ENCODE measurements around the gene KRTAP1-3.
"Not testable (repeated sequence)": the region's sequence is repeated elsewhere in the genome, so short reads cannot be mapped to it uniquely, and the experiment has no call there.

The KRTAP1-3 gene

DNA sequence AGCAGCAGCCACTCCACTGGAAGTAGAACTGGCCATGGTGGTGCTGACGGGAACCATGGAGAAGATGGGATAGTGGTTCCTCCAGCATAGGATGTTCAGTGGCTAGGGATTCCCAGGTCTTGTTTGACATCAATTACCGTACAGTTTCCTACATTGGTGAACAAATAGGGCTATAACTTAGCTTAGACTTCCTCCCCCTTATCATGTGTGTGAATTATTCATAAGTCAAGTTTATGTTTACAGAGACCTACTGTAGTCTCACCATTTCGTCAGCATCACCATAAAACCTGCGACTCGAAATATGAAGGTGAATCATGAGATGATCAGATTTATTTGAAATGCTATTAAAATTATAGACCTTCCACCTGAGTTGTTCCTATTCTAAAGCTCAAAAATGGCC lies 24.1 kb upstream of the KRTAP1-3 start:
- H3K9ac ChIP-seq (ENCODE audit: low read length): no peak overlapping the region

DNA sequence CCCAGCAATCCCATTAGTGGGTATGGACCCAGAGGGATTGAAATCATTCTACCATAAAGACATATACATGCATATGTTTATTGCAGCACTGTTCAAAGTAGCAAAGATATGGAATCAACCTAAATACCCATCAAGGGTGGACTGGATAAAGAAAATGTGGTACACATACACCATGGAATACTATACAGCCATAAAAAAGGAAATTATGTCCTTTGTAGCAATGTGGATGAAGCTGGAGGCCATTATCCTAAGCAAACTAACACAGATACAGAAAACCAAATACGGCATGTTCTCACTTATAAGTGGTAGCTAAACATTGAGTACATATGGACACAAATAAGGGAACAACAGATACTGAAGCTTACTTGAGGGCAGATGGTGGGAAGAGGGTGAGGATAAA lies 22.9 kb upstream of the KRTAP1-3 start:
- no peak overlapping the region for H3K23ac ChIP-seq (ENCODE audit: low read length)
- H2BK5ac ChIP-seq (ENCODE audit: low read depth, low read length, poor library complexity): no peak overlapping the region
- no peak overlapping the region for H3K4me3 ChIP-seq (ENCODE audit: low read depth, low read length)
- H2AK5ac ChIP-seq (ENCODE audit: low read length): no peak overlapping the region
- no peak overlapping the region for H2AFZ ChIP-seq (ENCODE audit: insufficient read depth, low read length, poor library complexity)
- H4K8ac ChIP-seq (ENCODE audit: low read depth, low read length): no peak overlapping the region
- no peak overlapping the region for H2BK120ac ChIP-seq (ENCODE audit: insufficient read depth, low read length, poor library complexity)
- H3K18ac ChIP-seq (ENCODE audit: low read length): no peak overlapping the region
- H3K79me2 ChIP-seq (ENCODE audit: control insufficient read depth, insufficient read depth, low read length, poor library complexity): no peaks in the 10 kb centered on the region
- DNase-seq: no peak
- no peak overlapping the region for H4K12ac ChIP-seq (ENCODE audit: low read depth, low read length)
- no peak overlapping the region for H3K14ac ChIP-seq (ENCODE audit: low read length)
- peaks cover 3 to 6% of the 10 kb centered on the region in 2 experiments for H3K4me1 ChIP-seq (ENCODE audit: control insufficient read depth in 1 of 2, insufficient read depth in 2 of 2, low read length in 2 of 2)
- no peaks in the 10 kb centered on the region for H3K79me1 ChIP-seq (ENCODE audit: low read length)
- H3K4ac ChIP-seq (ENCODE audit: low read depth, low read length): no peak overlapping the region
- WGBS (ENCODE audit: extremely low coverage, insufficient coverage, insufficient read length): no CpG with 5 or more reads among the region's 1 CpG
- no peaks in the 10 kb centered on the region for H3K36me3 ChIP-seq (ENCODE audit: control insufficient read depth in 1 of 2, insufficient read depth in 2 of 2, low read length in 2 of 2)
- no peak overlapping the region for H3K4me2 ChIP-seq (ENCODE audit: low read length)
- no peak overlapping the region for H3K27ac ChIP-seq (ENCODE audit: low read depth, low read length)
- H3K27me3 ChIP-seq (ENCODE audit: insufficient read depth, low read length): no peaks in the 10 kb centered on the region
- H2BK12ac ChIP-seq (ENCODE audit: low read length): no peak overlapping the region
- H3K9ac ChIP-seq (ENCODE audit: low read length): no peak overlapping the region
- H3K9me3 ChIP-seq (ENCODE audit: insufficient read depth, low read depth, low read length): no peaks in the 10 kb centered on the region
- H4K91ac ChIP-seq (ENCODE audit: low read depth, low read length): no peak overlapping the region

More for the DNA sequence above, 24.1 kb upstream of the KRTAP1-3 start:
- Histone ChIP-seq H3K18ac (ENCODE audit: low read length) (no peak overlapping the region), H2BK12ac (ENCODE audit: low read length) (no peak overlapping the region), H3K27ac (ENCODE audit: low read depth, low read length) (no peak overlapping the region), H3K27me3 (ENCODE audit: insufficient read depth, low read length) (no peaks in the 10 kb centered on the region), H2BK120ac (ENCODE audit: insufficient read depth, low read length, poor library complexity) (no peak overlapping the region), H2AK5ac (ENCODE audit: low read length) (no peak overlapping the region), H2AFZ (ENCODE audit: insufficient read depth, low read length, poor library complexity) (no peak overlapping the region), H3K4me1 (ENCODE audit: control insufficient read depth in 1 of 2, insufficient read depth in 2 of 2, low read length in 2 of 2) (peaks cover 3 to 6% of the 10 kb centered on the region in 2 experiments), H3K4me3 (ENCODE audit: low read depth, low read length) (no peak overlapping the region), H3K14ac (ENCODE audit: low read length) (no peak overlapping the region), H3K9me3 (ENCODE audit: insufficient read depth, low read depth, low read length) (no peaks in the 10 kb centered on the region), H3K79me2 (ENCODE audit: control insufficient read depth, insufficient read depth, low read length, poor library complexity) (no peaks in the 10 kb centered on the region), H4K8ac (ENCODE audit: low read depth, low read length) (no peak overlapping the region), H3K23ac (ENCODE audit: low read length) (no peak overlapping the region), H3K36me3 (ENCODE audit: control insufficient read depth in 1 of 2, insufficient read depth in 2 of 2, low read length in 2 of 2) (no peaks in the 10 kb centered on the region), H3K4me2 (ENCODE audit: low read length) (no peak overlapping the region), H4K12ac (ENCODE audit: low read depth, low read length) (no peak overlapping the region), H3K4ac (ENCODE audit: low read depth, low read length) (no peak overlapping the region), H2BK5ac (ENCODE audit: low read depth, low read length, poor library complexity) (no peak overlapping the region), H4K91ac (ENCODE audit: low read depth, low read length) (no peak overlapping the region), H3K79me1 (ENCODE audit: low read length) (no peaks in the 10 kb centered on the region)
- DNase-seq: no peak
- no CpG with 5 or more reads among the region's 5 CpGs for WGBS (ENCODE audit: extremely low coverage, insufficient coverage, insufficient read length)

DNA sequence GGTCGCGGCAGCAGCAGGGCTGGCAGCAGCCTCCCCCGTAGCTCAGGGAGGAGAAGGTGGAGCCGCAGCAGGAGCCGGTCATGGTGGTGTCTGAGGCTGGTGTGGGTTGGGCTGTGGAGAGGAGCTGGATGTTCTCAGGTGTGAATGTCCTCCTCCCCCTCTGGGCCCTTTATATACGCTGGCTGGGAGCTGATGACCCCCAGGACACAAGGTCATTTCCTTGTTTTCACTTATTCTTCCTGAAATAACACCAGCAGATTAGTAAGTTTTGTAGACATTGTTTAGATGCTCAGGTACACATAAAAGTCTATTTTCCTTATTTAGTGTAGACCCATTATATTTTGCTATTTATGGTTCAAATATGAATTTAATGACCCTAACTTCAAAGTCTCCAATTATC lies 20.5 kb upstream of the KRTAP1-3 start, which contains the start of gene KRTAP2-2:
Gene KRTAP2-2, minus strand, starts transcription at position 101 of the 400 bp plus-strand sequence. Its CDS starts 19 bp downstream, at position 82.
- H3K36me3 ChIP-seq (ENCODE audit: control insufficient read depth in 1 of 2, insufficient read depth in 2 of 2, low read length in 2 of 2): not testable (repeated sequence)
- no CpG with 5 or more reads among the region's 6 CpGs for WGBS (ENCODE audit: extremely low coverage, insufficient coverage, insufficient read length)

DNA sequence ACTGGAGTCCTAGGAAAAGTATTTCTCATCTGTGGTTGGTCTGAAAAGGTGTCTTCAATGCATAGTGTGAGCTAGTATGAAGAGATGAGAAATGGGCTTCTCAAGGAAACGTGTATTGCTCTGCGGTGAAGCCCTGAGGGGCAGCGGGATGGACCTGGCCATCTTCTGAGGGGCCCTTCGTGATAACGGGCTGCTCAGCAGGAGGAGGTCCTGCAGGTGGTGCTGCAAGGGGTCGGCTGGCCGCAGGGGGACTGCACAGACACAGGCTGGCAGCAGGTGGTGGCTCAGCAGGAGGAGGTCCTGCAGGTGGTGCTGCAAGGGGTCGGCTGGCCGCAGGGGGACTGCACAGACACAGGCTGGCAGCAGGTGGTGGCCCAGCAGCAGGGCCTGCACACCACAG lies 19.9 kb upstream of the KRTAP1-3 start:
- WGBS (ENCODE audit: extremely low coverage, insufficient coverage, insufficient read length): no CpG with 5 or more reads among the region's 9 CpGs
- H4K91ac ChIP-seq (ENCODE audit: low read depth, low read length); H3K36me3 ChIP-seq (ENCODE audit: control insufficient read depth in 1 of 2, insufficient read depth in 2 of 2, low read length in 2 of 2); H2AFZ ChIP-seq (ENCODE audit: insufficient read depth, low read length, poor library complexity); H3K27ac ChIP-seq (ENCODE audit: low read depth, low read length); H3K9ac ChIP-seq (ENCODE audit: low read length); H3K79me2 ChIP-seq (ENCODE audit: control insufficient read depth, insufficient read depth, low read length, poor library complexity); H3K4me2 ChIP-seq (ENCODE audit: low read length); H2AK5ac ChIP-seq (ENCODE audit: low read length); H2BK12ac ChIP-seq (ENCODE audit: low read length); H3K23ac ChIP-seq (ENCODE audit: low read length); H3K79me1 ChIP-seq (ENCODE audit: low read length); H2BK5ac ChIP-seq (ENCODE audit: low read depth, low read length, poor library complexity); H2BK120ac ChIP-seq (ENCODE audit: insufficient read depth, low read length, poor library complexity); H3K14ac ChIP-seq (ENCODE audit: low read length); H3K4me1 ChIP-seq (ENCODE audit: control insufficient read depth in 1 of 2, insufficient read depth in 2 of 2, low read length in 2 of 2); H4K12ac ChIP-seq (ENCODE audit: low read depth, low read length); H3K27me3 ChIP-seq (ENCODE audit: insufficient read depth, low read length); DNase-seq; H3K4ac ChIP-seq (ENCODE audit: low read depth, low read length); H4K8ac ChIP-seq (ENCODE audit: low read depth, low read length); H3K9me3 ChIP-seq (ENCODE audit: insufficient read depth, low read depth, low read length); H3K4me3 ChIP-seq (ENCODE audit: low read depth, low read length); H3K18ac ChIP-seq (ENCODE audit: low read length): not testable (repeated sequence)

More for the DNA sequence above, 20.5 kb upstream of the KRTAP1-3 start, which contains the start of gene KRTAP2-2:
- not testable (repeated sequence) for H3K27ac ChIP-seq (ENCODE audit: low read depth, low read length); H3K4me3 ChIP-seq (ENCODE audit: low read depth, low read length); H4K91ac ChIP-seq (ENCODE audit: low read depth, low read length); H3K9me3 ChIP-seq (ENCODE audit: insufficient read depth, low read depth, low read length); H3K23ac ChIP-seq (ENCODE audit: low read length); H3K9ac ChIP-seq (ENCODE audit: low read length); H2AFZ ChIP-seq (ENCODE audit: insufficient read depth, low read length, poor library complexity); H3K79me2 ChIP-seq (ENCODE audit: control insufficient read depth, insufficient read depth, low read length, poor library complexity); H4K12ac ChIP-seq (ENCODE audit: low read depth, low read length); H3K27me3 ChIP-seq (ENCODE audit: insufficient read depth, low read length); H3K4me2 ChIP-seq (ENCODE audit: low read length); DNase-seq; H2BK5ac ChIP-seq (ENCODE audit: low read depth, low read length, poor library complexity); H3K18ac ChIP-seq (ENCODE audit: low read length); H2AK5ac ChIP-seq (ENCODE audit: low read length); H3K4me1 ChIP-seq (ENCODE audit: control insufficient read depth in 1 of 2, insufficient read depth in 2 of 2, low read length in 2 of 2); H3K14ac ChIP-seq (ENCODE audit: low read length); H2BK12ac ChIP-seq (ENCODE audit: low read length); H3K4ac ChIP-seq (ENCODE audit: low read depth, low read length); H4K8ac ChIP-seq (ENCODE audit: low read depth, low read length); H2BK120ac ChIP-seq (ENCODE audit: insufficient read depth, low read length, poor library complexity); H3K79me1 ChIP-seq (ENCODE audit: low read length)
